ENCODE measurements around the gene RASSF1. TPM values are rescaled to one million over a fixed set of nuclear protein-coding genes. Genes with fewer than 3 reads are reported as not detected.

RASSF1 gene
- total and polyA plus RNA-seq, 2 of the 13 experiments (the other 11 are each of a cell fraction or from before 2014, with no cell fraction given) = 10.2 to 27.5 TPM

- TF ChIP-seq TARDBP (CRISPR knock-in tag; IDR thresholded peaks at IDR 0.05) (no peak), ZSCAN30 (CRISPR knock-in tag; IDR thresholded peaks at IDR 0.05) (no peak), CCAR2 (optimal IDR thresholded peaks at IDR 0.05; ENCODE audit: low read depth, low read length) (no peak), HNRNPL (IDR thresholded peaks at IDR 0.05; ENCODE audit: low read depth, low read length) (no peak), ZBTB2 (CRISPR knock-in tag; IDR thresholded peaks at IDR 0.05; ENCODE audit: low read depth) (0 out of 2 replicates have a peak, but pooled peaks have one; percentile 12), NCOA2 (CRISPR knock-in tag; IDR thresholded peaks at IDR 0.05) (no peak), ZNF143 (CRISPR knock-in tag; IDR thresholded peaks at IDR 0.05) (peak; percentile 92), ZMAT3 (CRISPR knock-in tag; conservative IDR thresholded peaks at IDR 0.05) (peak; percentile 40; the same call in 1 of the 2 replicates), ZEB1 (IDR thresholded peaks at IDR 0.05; ENCODE audit: insufficient replicate concordance, low read depth) (no peak), TIGD3 (CRISPR knock-in tag; IDR thresholded peaks at IDR 0.05; ENCODE audit: borderline replicate concordance) (no peak), SOX6 (IDR thresholded peaks at IDR 0.05) (no peak), SOX6 (CRISPR knock-in tag; IDR thresholded peaks at IDR 0.05) (peak; percentile 46; the same call in 1 of the 2 replicates), ZSCAN5A (CRISPR knock-in tag; IDR thresholded peaks at IDR 0.05; ENCODE audit: borderline replicate concordance) (no peak), ZBTB3 (CRISPR knock-in tag; IDR thresholded peaks at IDR 0.05; ENCODE audit: borderline replicate concordance, low read depth) (no peak), GATAD1 (CRISPR knock-in tag; IDR thresholded peaks at IDR 0.05) (peak; percentile 97), ZNF567 (CRISPR knock-in tag; IDR thresholded peaks at IDR 0.05; ENCODE audit: borderline replicate concordance) (no peak), HDAC2 (CRISPR knock-in tag; IDR thresholded peaks at IDR 0.05) (peak; percentile 80), SMAD1 (CRISPR knock-in tag; IDR thresholded peaks at IDR 0.05; ENCODE audit: borderline replicate concordance, low read depth) (no peak), GABPB1 (CRISPR knock-in tag; IDR thresholded peaks at IDR 0.05) (peak; percentile 99), KLF6 (CRISPR knock-in tag; IDR thresholded peaks at IDR 0.05) (no peak), PBX3 (CRISPR knock-in tag; IDR thresholded peaks at IDR 0.05; ENCODE audit: borderline replicate concordance) (0 out of 2 replicates have a peak, but pooled peaks have one; percentile 49)
Observed at GRCh38 chr3:50327943-50328691, 12.5 kb downstream of the RASSF1 start, which contains the start of gene TUSC2 (continued).
